Ecto neural progenitor cell (in vitro differentiated cells): Measurements from ENCODE around the gene PGBD5.

Source experiments
- DNase-seq: peaks from one replicate; pipeline ENCODE4 v3.0.0-alpha.2; 2018; ENCODE audit warnings: low spot score

PGBD5 gene

DNA sequence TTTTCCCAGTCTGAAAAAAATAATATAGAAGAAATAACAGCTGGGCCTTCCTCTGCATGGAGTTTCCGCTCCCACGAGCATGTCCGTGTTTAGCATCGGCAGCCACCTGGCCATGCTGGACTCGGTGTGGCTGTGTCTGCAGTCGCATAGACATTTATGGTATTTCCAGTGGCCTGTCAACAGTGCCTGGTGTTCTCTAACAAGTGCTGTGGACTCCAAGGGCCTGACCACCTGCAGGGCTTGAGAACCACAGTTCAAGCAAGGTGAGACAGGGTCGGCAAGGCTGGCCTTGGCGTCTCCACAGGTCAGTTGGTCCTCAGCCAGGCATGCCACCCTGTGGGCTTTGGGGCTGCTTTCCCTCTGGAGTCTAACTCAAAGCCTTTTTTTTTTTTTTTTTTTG lies 124.8 kb downstream of the PGBD5 start:
- DNase-seq, result no peak

DNA sequence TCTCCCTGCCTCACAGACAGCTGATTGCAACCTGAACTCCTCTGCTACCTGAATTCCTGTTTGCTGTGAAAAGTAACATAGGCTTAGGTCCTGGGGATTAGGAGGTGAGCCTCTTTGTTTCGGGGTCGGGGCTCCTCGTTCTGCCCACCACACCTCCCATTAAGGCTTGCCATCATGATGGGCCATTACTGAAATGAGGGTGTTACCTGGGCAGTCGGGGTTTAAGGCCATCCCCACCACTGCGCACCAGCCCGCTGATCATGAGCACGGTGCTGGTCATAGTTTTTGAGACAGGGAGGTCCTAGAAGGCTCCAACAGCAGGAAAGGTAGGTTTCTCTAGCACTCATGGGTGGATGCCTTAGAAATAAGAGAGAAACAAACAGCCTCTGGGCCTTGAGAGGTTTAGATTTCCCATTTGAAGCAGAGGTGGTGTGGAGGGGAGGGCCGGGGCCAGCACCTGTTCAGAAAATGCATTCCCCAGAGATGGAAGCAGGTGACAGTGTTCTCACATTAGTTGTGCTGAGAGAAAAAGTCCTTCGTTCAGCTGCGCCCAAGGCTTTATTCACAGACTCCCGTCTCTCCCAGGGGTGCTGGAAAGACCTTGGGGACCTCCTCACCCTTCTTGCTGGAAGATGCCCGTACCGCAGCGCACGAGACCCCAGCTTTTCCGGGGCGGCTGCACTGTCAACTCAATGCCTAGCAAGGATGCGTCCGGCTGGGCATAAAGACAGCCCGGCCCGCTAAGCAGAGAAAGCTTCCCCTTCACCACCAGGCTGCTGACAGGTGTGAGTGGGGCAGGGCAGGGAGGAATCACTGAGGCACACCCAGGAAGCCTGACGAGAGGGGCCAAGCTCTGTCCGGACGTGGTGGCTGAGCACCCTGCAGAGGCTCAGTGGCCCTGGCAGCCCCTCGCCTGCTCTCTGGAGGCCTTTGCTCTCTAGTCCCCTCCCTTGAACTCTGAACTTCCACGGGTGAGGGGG lies 125.5 kb downstream of the PGBD5 start:
- DNase-seq, result no peak

DNA sequence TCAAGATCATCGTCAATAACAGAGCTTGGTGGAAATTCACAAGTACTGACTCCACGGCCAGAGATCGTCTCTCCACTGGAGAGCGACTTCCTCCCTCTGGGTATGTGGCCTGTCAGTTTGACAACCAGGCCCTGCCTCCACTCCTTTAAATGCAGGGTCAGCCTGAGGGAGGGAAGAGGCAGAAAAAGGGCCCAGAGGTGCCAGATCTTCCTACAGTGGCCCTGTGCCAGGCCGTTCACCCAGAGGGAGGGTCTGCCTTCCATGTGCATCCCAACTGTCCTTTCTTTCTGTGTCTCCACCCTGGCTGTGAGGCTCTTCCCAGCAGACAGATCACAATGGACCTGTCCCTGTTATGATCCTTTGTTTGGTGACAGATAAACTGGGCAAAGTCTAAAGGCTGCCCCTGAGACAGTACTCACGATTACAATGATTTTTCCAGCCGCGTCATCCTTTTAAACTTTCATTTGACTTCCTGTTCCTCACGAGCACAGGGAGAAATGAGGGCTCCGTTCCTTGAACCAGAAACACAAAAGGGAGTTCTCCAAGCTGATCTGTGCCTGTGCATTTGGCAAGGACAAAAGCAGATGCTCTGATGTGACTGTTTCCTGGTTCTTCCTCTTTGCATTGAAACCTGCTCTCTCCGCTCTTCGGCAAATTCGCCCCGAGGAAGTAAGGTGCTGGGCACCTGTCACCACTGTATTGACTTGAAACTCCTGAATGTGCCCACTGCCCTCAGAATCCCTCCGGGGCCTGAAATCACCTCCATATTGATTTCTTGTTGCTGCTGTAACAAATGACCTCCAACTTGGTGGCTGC lies 126.7 kb downstream of the PGBD5 start:
- DNase-seq, result no peak

DNA sequence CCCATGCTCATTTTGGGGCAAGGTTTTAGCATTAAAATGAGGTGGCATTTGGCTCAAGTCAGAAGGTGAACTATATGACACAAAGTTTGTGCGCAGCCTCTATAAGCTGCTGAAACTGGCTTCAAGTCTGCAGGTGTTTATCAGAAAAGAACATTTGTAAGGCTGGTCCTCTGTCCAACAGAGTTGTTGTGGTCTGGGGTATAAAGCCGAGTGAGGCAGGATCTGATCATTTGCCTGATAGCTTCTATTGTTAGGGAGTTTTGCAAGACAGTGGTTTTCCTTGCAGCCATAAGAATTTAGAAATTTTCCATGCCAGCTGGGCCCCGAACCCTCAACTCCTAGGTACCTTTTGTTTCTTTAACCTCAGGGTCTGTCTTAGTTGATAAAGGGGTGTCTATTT lies 130.8 kb downstream of the PGBD5 start:
- DNase-seq, result no peak

DNA sequence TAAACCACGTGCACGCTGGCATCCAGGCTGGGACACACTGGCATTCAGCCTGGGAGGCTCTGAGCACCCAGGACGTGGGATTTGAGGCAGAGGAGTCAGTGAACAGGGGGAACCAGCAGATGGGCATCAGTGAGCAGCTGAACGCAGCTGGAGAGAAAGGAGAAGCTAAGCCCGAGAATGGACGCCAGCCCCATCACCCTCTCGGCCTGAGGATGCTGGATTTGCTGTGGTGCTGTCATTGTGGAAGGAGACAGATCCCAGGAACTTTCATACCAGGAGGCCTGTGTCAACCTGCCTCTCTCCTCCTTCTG lies 132.8 kb downstream of the PGBD5 start:
- no peak for DNase-seq

DNA sequence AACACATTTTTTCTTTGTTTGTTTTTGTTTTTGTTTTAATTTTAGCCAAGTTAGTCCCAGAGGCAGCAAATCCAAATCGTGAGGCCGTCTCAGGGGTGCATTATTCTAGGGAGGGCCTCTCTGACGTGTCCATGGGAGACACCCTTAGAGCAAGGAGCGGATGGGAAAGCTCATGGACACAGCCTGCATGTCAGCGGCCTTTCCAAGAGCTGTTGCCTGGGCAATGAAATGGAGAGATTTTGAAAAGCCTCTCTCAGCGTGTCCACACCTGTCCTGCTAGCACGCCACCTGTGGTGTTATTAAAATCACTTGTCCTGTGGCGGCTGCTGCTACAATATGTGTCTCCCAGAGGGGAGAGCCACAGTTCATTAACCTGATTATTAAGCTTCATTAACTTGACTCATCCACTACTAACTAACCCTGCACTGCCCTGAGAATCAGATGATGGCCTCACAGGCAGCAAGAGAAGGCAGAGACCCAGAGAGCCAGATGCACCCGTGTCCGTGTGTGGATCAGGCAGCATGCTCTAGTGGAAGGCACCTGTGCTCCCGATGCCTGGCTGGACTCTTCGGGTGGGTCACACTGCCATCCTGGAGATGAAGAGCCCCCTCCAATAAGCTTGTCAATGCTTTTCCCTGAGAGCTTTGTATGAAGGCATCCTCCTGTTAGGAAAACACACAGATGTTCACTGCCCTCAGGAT lies 133.3 kb downstream of the PGBD5 start:
- DNase-seq, result no peak

DNA sequence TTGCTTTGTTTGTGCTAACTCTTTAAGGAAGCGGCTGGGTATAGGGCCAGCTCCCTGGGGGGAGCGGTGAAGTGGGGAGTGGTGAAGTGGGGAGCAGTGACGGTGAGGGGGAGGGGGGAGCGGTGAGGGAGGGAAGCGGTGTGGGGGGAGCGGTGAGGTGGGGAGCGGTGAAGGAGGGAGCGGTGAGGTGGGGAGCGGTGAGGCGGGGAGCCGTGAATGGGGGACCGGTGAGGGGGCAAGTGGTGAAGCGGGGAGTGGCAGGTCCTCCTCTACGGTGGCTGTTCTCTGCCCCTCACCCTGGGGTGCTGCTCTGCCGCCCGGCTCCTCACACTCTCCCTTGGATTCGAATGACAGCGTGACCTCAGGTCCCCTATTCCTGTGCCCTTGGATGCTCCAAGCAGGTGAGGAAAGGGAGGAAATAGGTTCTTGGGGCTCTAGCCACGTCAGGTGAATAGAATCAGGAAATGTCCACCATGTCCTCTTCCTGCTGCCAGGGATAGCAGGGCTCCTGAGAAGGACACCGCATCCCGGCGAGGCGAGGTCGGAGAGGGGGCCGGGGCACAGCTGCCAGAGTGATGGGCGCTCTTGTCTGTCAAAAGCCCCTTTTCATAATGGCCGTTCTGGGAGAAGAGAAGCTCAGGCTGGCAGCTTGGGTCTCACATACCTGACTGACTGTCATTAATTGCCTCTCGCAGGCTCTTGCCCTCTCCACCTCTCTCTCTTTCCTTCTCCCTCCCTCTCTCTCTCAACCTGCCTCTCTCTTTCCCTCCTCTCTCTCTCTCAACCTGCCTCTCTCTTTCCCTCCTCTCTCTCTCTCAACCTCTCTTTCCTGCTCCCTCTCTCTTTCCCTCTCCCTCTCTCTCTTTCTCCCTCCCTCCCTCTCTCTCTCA lies 134.2 kb downstream of the PGBD5 start:
- no peak for DNase-seq

DNA sequence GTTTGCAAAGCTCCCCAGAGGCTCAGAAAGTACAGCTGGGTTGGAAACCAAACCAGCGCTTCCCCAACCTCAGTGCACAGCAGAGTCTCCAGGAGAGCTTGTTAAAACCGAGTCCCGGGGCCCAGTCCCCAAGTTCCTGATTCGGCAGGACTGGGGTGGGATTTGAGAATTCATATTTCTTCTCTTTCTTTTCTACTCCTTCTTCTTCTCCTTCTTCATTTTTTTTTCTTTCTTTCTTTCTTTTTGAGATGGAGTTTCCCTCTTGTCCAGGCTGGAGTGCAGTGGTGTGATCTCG lies 136.8 kb downstream of the PGBD5 start:
- no peak for DNase-seq

DNA sequence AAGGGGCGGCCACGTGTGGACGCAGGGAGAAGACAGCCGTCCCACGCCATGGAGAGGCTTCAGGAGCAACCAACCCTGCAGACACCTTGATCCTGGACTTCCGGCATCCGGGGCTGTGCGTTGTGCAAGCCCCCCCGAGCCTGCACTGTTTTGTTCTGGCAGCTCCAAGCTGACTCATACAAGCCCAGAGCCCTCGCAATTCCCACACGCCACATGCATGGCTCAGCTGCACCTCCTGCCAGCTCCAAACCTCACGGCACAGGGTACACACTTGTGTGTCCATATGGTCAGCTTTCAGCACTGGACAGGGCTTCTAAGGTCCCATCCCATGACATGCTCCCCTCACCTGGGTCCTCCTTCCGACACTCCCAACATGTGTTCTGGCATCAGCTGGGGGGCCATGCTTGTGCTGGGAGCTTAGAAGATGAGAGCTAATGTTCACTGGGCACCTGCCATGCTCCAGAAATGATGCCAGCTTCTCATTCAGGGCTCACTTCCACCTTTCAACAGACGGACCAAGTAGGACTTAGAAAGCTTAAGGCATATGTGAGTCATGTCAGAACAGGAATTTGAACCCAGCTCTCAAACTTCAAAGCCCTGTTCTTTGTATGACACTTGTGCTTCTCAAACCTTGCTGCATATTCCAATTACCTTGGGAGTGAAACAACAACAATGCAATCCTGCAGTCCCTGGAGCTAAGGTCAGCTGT lies 137.3 kb downstream of the PGBD5 start:
- DNase-seq, result no peak

DNA sequence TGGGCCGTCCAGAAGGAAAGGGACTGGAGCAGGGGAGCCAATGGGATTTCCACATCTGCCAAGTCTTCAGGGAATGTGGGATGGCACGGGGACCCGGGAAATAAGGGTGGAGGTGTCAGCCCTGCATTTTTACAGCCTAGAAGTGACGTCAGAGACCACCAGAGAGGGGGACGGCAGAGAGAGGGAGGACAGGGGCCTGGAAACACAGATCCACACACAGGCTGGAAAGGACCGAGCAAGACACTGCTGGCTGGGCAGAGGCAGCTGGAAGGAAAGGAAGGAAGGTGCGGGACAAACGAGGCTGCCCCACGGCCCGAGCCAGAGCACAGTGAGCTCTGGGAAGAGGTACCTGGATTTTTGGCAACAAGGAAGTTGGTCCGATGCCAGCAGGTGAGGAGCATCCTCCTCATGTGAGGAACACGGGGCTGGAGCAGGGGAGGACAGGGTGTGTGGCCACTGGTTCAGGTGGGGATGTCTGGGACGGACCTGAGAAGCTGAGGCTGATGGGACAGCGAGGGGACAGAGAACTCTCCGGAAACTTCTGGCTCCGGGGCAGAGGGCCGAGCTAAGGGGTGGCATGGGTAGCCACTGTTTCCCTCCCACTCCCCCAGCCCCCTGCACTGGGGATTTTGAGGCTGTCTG lies 138.3 kb downstream of the PGBD5 start:
- no peak for DNase-seq

DNA sequence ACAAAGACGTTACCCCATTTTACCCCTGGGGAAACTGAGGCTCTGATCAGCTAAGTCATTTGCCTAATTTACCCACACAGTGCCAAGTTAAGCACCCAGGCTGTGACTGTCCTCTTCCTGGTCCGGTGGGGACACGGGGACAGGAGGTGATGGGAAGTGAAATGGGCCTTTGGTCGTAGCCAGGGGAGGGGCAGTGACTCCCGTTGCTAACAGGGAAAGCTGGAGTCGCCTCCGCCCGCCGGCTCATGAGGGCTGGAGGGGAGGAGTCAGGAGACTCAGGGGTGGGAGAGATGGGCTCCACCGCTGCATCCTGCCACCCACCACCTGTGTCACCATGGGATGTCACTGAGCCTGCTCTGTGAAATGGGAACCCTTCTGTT lies 139.3 kb downstream of the PGBD5 start:
- no peak for DNase-seq

DNA sequence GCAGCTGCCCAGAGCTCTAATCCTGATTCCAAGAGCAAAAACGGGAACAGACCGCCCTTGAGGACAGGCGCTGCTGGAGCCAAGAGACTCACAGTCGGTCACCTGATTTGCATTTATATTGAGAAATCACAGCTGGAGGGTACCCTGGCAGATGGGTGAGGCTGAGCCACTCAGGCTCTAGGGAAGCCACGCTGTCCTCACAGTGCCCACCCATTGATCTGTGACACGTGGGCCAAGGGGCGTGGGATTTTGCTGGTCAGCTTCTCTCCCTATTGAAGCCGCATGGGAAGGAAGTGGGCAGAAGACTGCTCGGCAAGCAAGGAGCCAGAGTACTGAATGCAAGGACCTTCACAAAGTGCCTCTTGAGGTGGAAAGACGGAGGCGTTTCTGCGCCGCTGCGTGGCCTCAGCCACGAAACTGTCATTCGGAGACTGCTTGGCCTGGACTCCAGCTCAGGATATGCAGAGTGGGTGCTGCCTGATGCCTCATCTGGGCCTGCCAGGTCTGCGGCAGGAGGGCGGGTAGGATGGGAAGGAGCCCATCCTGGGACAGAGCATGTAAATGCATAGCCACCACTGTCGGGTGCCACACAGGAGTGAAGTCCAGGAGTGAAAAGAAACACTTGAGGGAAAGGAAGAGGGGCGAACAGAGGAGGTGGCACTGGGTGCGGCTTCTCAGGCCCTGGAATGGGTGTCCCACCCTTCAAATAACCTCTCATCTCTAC lies 139.8 kb downstream of the PGBD5 start:
- no peak for DNase-seq

DNA sequence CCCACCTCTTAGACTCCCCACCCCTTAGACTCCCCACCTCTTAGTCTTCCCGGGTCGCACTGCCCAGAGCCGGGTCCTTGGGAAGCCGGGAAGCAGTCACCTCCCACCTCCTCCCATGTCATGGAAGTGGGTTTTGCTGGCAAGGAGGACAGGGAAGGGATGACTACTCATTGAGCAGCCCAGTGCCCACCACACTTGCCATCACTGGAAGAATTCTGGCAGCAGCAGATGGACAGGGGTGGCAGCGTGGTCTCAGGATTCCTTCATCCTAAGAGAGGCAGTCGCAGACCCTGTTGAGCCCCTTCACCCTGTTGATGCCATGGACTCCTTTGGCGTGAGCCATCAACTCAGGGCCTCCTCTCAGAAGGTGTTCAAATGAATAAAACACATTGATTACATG lies 140.8 kb downstream of the PGBD5 start:
- DNase-seq, result no peak

DNA sequence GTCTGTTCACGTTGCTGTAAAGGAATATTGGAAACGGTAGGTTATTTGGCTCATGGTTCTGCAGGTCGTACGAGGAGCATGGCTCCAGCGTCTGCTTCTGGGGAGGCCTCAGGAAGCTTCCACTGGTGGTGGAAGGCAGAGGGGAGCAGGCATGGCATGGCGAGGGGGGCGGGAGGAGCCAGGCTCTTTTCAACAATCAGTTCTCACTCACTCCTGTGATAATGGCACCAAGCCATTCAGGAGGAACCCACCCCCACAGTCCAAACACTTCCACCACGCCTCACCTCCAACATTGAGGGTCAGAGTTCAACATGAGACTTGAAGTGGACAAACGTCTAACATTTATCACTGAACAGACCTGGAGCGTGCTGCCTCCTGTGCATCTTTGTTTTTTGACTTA lies 141.2 kb downstream of the PGBD5 start:
- no peak for DNase-seq

DNA sequence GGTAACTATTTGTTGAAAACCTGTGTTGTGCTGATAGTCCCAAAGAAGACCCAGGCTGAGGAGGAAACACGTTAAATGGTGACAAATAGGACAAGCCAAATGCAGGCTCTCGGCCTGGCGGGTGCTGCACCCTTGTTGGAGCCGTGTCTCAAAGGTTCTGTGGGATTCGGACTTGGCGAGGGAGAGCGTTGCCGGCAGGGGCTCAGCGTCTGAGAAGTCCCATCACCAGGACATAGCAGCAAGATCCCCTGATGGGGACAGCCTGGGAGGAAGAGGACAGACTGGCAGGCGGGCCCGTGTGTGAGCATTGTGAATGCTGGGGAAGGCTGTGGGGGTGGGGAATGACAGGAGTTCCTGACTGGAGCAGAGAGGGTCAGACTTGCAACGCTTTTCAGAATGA lies 142.5 kb downstream of the PGBD5 start:
- DNase-seq, result no peak

DNA sequence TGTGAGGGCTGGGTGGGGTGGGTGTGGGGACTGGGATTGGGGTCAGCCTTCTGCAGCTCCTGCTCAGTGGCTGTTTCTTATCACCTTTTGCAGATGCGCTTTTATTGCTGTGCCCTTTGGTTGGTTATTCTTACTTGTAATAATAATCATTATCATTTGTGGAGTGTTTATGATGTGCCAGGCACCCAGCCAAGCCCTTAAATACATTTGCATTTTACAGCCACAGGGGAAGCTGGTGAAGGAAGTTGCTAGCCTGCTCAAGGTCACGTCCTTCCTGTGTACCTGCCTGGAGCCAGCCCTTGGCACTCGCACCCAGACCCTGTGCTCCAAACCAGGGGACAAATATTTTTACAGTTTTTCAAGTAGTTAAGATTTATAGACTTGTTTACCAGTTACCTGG lies 144.0 kb downstream of the PGBD5 start:
- no peak for DNase-seq

DNA sequence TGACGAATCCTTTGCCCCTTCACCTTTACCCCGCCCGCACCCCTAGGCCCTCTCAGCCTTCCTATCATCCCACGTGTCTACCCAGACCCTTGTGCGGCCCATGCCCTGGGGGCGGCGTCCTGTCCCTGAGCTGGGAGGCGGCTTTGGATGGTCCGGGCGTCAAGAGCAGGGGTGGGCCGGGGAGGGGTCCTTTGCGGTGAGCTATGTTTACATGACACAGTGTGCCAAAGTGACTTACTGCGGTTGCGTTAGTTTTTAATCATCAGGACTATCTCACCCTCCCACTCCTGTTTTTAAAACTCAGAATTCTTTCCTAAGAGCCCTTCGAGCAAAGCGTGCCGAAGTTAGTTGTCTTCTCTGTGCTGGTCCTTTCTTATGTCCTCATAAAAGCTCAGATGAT lies 144.6 kb downstream of the PGBD5 start:
- no peak for DNase-seq

DNA sequence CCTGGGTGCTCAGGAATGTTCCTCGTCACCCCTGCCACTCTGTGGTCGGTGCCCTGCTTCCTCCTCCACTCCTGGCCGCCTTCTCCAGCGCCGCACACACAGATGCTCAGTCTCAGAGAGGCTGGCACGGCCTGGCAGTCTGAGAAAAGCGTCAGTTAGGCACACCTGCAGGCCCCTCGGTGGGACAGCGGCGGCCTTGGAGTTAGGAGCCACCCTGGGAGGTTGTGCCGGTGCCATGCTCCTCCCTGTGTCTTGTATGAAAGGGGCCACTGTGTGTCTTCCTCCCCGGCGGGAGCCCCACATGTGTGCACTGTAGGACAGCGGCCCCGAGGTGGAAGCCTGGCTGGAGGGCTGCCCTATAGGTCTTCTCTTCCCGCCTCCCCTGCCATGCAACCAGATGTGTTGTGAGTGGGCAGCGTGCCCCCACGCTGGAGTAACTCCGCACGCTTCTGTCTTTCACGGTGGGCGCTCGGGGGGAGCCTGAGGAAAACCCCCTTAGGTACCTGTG lies 145.2 kb downstream of the PGBD5 start:
- DNase-seq, result no peak

DNA sequence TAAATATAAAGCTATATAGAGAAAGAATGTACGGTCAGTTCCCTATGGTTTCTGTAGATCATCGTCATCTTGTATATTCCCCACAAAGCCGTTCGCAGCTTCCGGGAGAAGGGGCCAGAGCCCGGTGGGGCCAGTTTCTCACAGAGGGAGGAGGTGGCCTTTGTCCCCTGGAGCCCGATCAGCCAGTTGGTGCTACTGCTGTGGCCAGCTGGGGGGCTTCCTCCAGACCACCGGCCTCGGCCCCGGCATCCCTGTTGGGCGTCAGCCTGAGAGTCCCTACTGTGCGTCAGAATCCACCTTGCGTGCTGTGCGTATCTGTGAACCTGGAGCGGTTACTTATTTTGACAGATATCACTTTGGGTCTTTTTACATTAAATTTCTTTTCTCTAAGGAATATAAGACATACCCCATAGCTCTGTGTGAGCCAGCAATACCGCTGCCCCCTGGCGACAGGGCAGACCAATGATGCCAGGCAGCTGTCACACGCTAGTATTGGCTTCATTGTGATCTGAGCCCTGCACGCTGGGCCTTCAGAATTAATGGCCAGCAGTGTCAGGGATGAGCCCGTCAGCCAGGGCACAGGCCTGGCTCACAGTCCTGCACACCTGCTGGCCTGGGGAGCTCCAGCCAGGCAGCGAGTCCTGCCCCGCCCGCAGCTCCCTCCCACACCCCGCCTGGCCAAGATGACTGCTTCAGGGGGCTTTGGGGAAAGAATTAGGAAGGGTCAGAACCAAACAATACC lies 145.9 kb downstream of the PGBD5 start:
- DNase-seq, result no peak
